Activated CD4-positive, alpha-beta T cell treated with anti-CD3 and anti-CD28 coated beads for 36 hours (primary cell): ENCODE measurements around the gene NBAS. TPM values are rescaled to one million over a fixed set of nuclear protein-coding genes. Genes with fewer than 3 reads are reported as not detected.

Source experiments
- ATAC-seq: fragments of 200-7000 bp; cut with Tn5 transposase; one replicate; pipeline ENCODE4 v1.10.0; 2021; ENCODE audit warnings: mild to moderate bottlenecking, moderate library complexity
- CTCF ChIA-PET: fragments of 350-600 bp; sonication (Branson Sonifier 250); formaldehyde crosslinking; loops from one replicate; lab custom pipeline; 2021; ENCODE audit warnings: antibody characterized with exemption; lab: Charles Lee
- POLR2A ChIA-PET: fragments of 350-600 bp; sonication (Branson Sonifier 250); formaldehyde crosslinking; loops from one replicate; lab custom pipeline; 2021; ENCODE audit warnings: antibody characterized with exemption, inconsistent platforms; lab: Charles Lee
- DNase-seq: peaks from one replicate; pipeline ENCODE4 v3.0.0-alpha.2; 2020
- H3K27ac Mint-ChIP-seq: one replicate; pipeline ENCODE4 v1.8.0; 2021; ENCODE audit warnings: mixed read lengths
- H3K27me3 Mint-ChIP-seq: one replicate; pipeline ENCODE4 v1.8.0; 2021; ENCODE audit warnings: mixed read lengths
- H3K36me3 Mint-ChIP-seq: one replicate; pipeline ENCODE4 v1.8.0; 2021; ENCODE audit warnings: low read depth, mixed read lengths
- H3K4me1 Mint-ChIP-seq: one replicate; pipeline ENCODE4 v1.8.0; 2021; ENCODE audit warnings: mixed read lengths
- H3K4me3 Mint-ChIP-seq: one replicate; pipeline ENCODE4 v1.8.0; 2021; ENCODE audit warnings: mild to moderate bottlenecking, moderate library complexity, mixed read lengths
- H3K9me3 Mint-ChIP-seq: one replicate; pipeline ENCODE4 v1.8.0; 2021; ENCODE audit warnings: low read depth, mixed read lengths
- intact Hi-C, 2 experiments: fragments of 100-400 bp; cut with DNase I in 1 of 2; cut with micrococcal nuclease in 1 of 2; formaldehyde crosslinking; loops; one replicate each; pipeline versions ENCODE4 v1.14.2 to v1.15.1; 2022 to 2024; cut with DNase I, micrococcal nuclease
- total RNA-seq, 2 experiments: library from RNA; stranded (reverse); gene quantifications; one replicate each; pipeline ENCODE4 v1.2.3, GENCODE V29; 2021

Gene NBAS
- total RNA-seq, 2 experiments from 2014 or later = 38.1 to 44.3 TPM

- no peaks in the 10 kb centered on the region for H3K27me3 Mint-ChIP-seq
- intact Hi-C loops = no loop called here
- ChIA-PET POLR2A (no interaction called here), CTCF (no interaction called here)
- peaks cover 4% of the 10 kb centered on the region for H3K4me1 Mint-ChIP-seq
- H3K9me3 Mint-ChIP-seq = no peaks in the 10 kb centered on the region
- H3K36me3 Mint-ChIP-seq = peaks cover 34% of the 10 kb centered on the region
- H3K4me3 Mint-ChIP-seq = no peak overlapping the region
- no peak overlapping the region for H3K27ac Mint-ChIP-seq
- ATAC-seq (no peak), DNase-seq (no peak)
Measured at GRCh38 chr2:15494877-15495276, 66.3 kb downstream of the NBAS start.

GRCh38 chr2:15492773-15493325 is 68.3 kb downstream of the NBAS start:
- no peak overlapping the region for H3K4me3 Mint-ChIP-seq
- POLR2A ChIA-PET = no interaction called here
- H3K9me3 Mint-ChIP-seq = no peaks in the 10 kb centered on the region
- intact Hi-C loops = no loop called here
- peaks cover 4% of the 10 kb centered on the region for H3K4me1 Mint-ChIP-seq
- no peak overlapping the region for H3K27ac Mint-ChIP-seq
- ATAC-seq (no peak), DNase-seq (no peak)
- CTCF ChIA-PET = no interaction called here
- H3K36me3 Mint-ChIP-seq = peaks cover 21% of the 10 kb centered on the region
- no peaks in the 10 kb centered on the region for H3K27me3 Mint-ChIP-seq

GRCh38 chr2:15486770-15487169 is 74.4 kb downstream of the NBAS start:
- no peaks in the 10 kb centered on the region for H3K9me3 Mint-ChIP-seq
- H3K27ac Mint-ChIP-seq = no peak overlapping the region
- H3K36me3 Mint-ChIP-seq = peaks cover 23% of the 10 kb centered on the region
- no peaks in the 10 kb centered on the region for H3K4me1 Mint-ChIP-seq
- no peak overlapping the region for H3K4me3 Mint-ChIP-seq
- no peak for ATAC-seq
- ChIA-PET CTCF (no interaction called here), POLR2A (no interaction called here)
- intact Hi-C loops = no loop called here
- no peaks in the 10 kb centered on the region for H3K27me3 Mint-ChIP-seq
- no peak for DNase-seq

GRCh38 chr2:15485949-15486348 is 75.2 kb downstream of the NBAS start:
- H3K36me3 Mint-ChIP-seq = peaks cover 26% of the 10 kb centered on the region
- intact Hi-C loops = no loop called here
- no peak overlapping the region for H3K27ac Mint-ChIP-seq
- H3K9me3 Mint-ChIP-seq = no peaks in the 10 kb centered on the region
- H3K4me3 Mint-ChIP-seq = no peak overlapping the region
- CTCF ChIA-PET = no interaction called here
- H3K27me3 Mint-ChIP-seq = no peaks in the 10 kb centered on the region
- DNase-seq (no peak), ATAC-seq (no peak)
- no peaks in the 10 kb centered on the region for H3K4me1 Mint-ChIP-seq
- POLR2A ChIA-PET = no interaction called here

GRCh38 chr2:15481000-15481399 is 80.1 kb downstream of the NBAS start:
- ATAC-seq (no peak), DNase-seq (no peak)
- intact Hi-C loops = no loop called here
- H3K36me3 Mint-ChIP-seq = peaks cover 35% of the 10 kb centered on the region
- no peaks in the 10 kb centered on the region for H3K9me3 Mint-ChIP-seq
- ChIA-PET CTCF (no interaction called here), POLR2A (no interaction called here)
- H3K4me3 Mint-ChIP-seq = no peak overlapping the region
- H3K27me3 Mint-ChIP-seq = no peaks in the 10 kb centered on the region
- no peak overlapping the region for H3K27ac Mint-ChIP-seq
- no peaks in the 10 kb centered on the region for H3K4me1 Mint-ChIP-seq

- H3K4me3 Mint-ChIP-seq = no peak overlapping the region
- H3K27me3 Mint-ChIP-seq = no peaks in the 10 kb centered on the region
- ChIA-PET CTCF (no interaction called here), POLR2A (interaction anchor here (0.6 kb wide), 1 partner anchor 17 kb away, joined by 4 read pairs; no protein-coding TSS in a partner anchor)
- intact Hi-C loops = no loop called here
- no peak for DNase-seq
- H3K36me3 Mint-ChIP-seq = peaks cover 35% of the 10 kb centered on the region
- H3K27ac Mint-ChIP-seq = no peak overlapping the region
- H3K9me3 Mint-ChIP-seq = no peaks in the 10 kb centered on the region
- H3K4me1 Mint-ChIP-seq = no peaks in the 10 kb centered on the region
- no peak for ATAC-seq
Measured at GRCh38 chr2:15480552-15480951, 80.6 kb downstream of the NBAS start.

- no peak for ATAC-seq
- intact Hi-C loops = no loop called here
- Mint-ChIP-seq H3K4me1 (no peaks in the 10 kb centered on the region), H3K9me3 (peaks cover 6% of the 10 kb centered on the region), H3K4me3 (no peak overlapping the region), H3K36me3 (peaks cover 62% of the 10 kb centered on the region), H3K27me3 (no peaks in the 10 kb centered on the region), H3K27ac (no peak overlapping the region)
- CTCF ChIA-PET = interaction anchor here (1.4 kb wide), 1 partner anchor 17 kb away, joined by 3 read pairs; no protein-coding TSS in a partner anchor
- DNase-seq = no peak
- POLR2A ChIA-PET = no interaction called here
Measured at GRCh38 chr2:15472876-15473275, 88.3 kb downstream of the NBAS start.

GRCh38 chr2:15472133-15472532 is 89.0 kb downstream of the NBAS start:
- Mint-ChIP-seq H3K36me3 (peaks cover 67% of the 10 kb centered on the region), H3K27ac (no peak overlapping the region), H3K4me3 (no peak overlapping the region), H3K27me3 (no peaks in the 10 kb centered on the region), H3K4me1 (no peaks in the 10 kb centered on the region), H3K9me3 (peaks cover 6% of the 10 kb centered on the region)
- DNase-seq = no peak
- ChIA-PET CTCF (no interaction called here), POLR2A (no interaction called here)
- intact Hi-C loops = no loop called here
- no peak for ATAC-seq

GRCh38 chr2:15471606-15472005 is 89.5 kb downstream of the NBAS start:
- Mint-ChIP-seq H3K9me3 (peaks cover 6% of the 10 kb centered on the region), H3K27me3 (no peaks in the 10 kb centered on the region), H3K27ac (no peak overlapping the region), H3K4me1 (no peaks in the 10 kb centered on the region), H3K36me3 (peaks cover 69% of the 10 kb centered on the region), H3K4me3 (no peak overlapping the region)
- no peak for ATAC-seq
- intact Hi-C loops = no loop called here
- no peak for DNase-seq
- ChIA-PET CTCF (no interaction called here), POLR2A (no interaction called here)

- H3K36me3 Mint-ChIP-seq = peaks cover 39% of the 10 kb centered on the region
- intact Hi-C loops = no loop called here
- no peak for DNase-seq
- POLR2A ChIA-PET = no interaction called here
- H3K4me3 Mint-ChIP-seq = no peak overlapping the region
- CTCF ChIA-PET = no interaction called here
- H3K4me1 Mint-ChIP-seq = no peaks in the 10 kb centered on the region
- H3K9me3 Mint-ChIP-seq = no peaks in the 10 kb centered on the region
- no peak overlapping the region for H3K27ac Mint-ChIP-seq
- no peaks in the 10 kb centered on the region for H3K27me3 Mint-ChIP-seq
- ATAC-seq = no peak
Measured at GRCh38 chr2:15460112-15460620, 101.0 kb downstream of the NBAS start.

GRCh38 chr2:15458277-15458676 is 102.9 kb downstream of the NBAS start:
- no peaks in the 10 kb centered on the region for H3K9me3 Mint-ChIP-seq
- no peak overlapping the region for H3K27ac Mint-ChIP-seq
- H3K27me3 Mint-ChIP-seq = no peaks in the 10 kb centered on the region
- ATAC-seq (no peak), DNase-seq (no peak)
- no peaks in the 10 kb centered on the region for H3K4me1 Mint-ChIP-seq
- H3K4me3 Mint-ChIP-seq = no peak overlapping the region
- peaks cover 30% of the 10 kb centered on the region for H3K36me3 Mint-ChIP-seq
- intact Hi-C loops = no loop called here
- ChIA-PET POLR2A (no interaction called here), CTCF (interaction anchor here (0.9 to 1.2 kb wide), 2 partner anchors 12 to 175 kb away, joined by 3 read pairs; no protein-coding TSS in a partner anchor)

- no peak overlapping the region for H3K4me3 Mint-ChIP-seq
- POLR2A ChIA-PET = no interaction called here
- CTCF ChIA-PET = no interaction called here
- no peaks in the 10 kb centered on the region for H3K9me3 Mint-ChIP-seq
- H3K4me1 Mint-ChIP-seq = no peaks in the 10 kb centered on the region
- H3K36me3 Mint-ChIP-seq = peaks cover 30% of the 10 kb centered on the region
- no peaks in the 10 kb centered on the region for H3K27me3 Mint-ChIP-seq
- no peak overlapping the region for H3K27ac Mint-ChIP-seq
- DNase-seq (no peak), ATAC-seq (no peak)
- intact Hi-C loops = no loop called here
Measured at GRCh38 chr2:15457868-15458267, 103.3 kb downstream of the NBAS start.
